NCI-H1092 treated with DMSO at 0.1 percent for 48 hours (cell line): ENCODE results near the gene GSK3A.
"Not testable (repeated sequence)": the region's sequence is repeated elsewhere in the genome, so short reads cannot be mapped to it uniquely, and the experiment has no call there.

Source experiments
- DNase-seq: peaks from one replicate; lab custom pipeline; 2025; lab: John Stamatoyannopoulos, UW

The GSK3A gene

GRCh38 chr19:42268142-42268703 lies 25.8 kb upstream of the GSK3A start:
- DNase-seq: peak; percentile 98

- DNase-seq: no peak
These were observed 25.3 kb upstream of the GSK3A start for GRCh38 chr19:42267644-42268141.

DNA sequence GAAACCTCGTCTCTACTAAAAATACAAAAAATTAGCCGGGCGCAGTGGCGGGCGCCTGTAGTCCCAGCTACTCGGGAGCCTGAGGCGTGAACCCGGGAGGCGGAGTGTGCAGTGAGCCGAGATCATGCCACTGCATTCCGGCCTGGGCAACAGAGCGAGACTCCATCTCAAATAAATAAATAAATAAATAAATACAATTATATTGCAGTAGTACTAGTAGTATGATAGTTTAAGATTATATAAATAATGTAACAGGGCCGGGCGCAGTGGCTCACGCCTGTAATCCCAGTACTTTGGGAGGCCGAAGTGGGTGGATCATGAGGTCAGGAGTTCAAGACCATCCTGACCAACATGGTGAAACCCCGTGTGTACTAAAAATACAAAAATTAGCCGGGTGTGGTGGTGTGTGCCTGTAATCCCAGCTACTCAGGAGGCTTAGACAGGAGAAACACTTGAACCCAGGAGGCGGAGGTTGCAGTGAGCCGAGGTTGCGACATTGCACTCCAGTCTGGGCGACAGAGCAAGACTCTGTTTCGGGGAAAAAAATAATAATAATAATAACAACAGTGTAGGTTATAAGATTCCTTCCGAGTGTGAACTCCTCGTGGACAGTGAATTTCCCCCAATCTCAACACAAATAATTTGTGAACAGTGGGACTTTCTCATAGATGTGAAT lies 24.7 kb upstream of the GSK3A start:
- DNase-seq: not testable (repeated sequence)

DNA sequence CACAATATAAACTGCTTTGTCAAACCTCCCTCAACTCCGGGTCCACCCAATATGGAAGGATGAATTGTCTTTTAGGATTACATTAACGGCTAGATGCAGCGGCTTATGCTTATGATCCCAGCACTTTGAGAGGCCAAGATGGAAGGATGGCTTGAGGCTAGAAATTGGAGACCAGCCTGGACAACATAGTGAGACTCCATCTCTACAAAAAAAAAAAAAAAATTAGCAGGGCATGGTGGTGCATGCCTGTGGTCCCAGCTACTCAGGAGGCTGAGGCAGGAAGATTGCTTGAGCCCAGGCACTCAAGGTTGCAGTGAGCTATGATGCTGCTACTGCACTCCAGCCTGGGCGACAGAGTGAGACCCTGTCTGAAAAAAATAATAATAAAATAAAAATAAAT lies 23.7 kb upstream of the GSK3A start:
- not testable (repeated sequence) for DNase-seq

- DNase-seq: no peak
These were observed 19.4 kb upstream of the GSK3A start for GRCh38 chr19:42261763-42262162.

DNA sequence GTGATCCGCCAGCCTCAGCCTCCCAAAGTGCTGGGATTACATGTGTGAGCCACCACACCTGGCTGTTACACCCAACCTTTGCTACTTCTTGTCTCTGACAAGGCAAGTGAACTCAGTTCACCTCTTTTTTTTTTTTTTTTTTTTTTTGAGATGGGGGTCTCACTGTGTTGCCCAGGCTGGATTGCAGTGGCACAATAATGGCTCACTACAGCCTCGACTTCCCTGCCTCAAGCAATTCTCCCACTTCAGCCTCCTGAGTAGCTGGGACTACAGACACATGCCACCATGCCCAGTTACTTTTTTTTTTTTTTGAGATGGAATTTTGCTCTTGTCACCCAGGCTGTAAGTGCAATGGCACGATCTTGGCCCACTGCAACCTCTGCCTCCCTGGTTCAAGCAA lies 15.4 kb upstream of the GSK3A start:
- not testable (repeated sequence) for DNase-seq

GRCh38 chr19:42255766-42256745 lies 13.7 kb upstream of the GSK3A start:
- DNase-seq: peak; percentile 19

DNA sequence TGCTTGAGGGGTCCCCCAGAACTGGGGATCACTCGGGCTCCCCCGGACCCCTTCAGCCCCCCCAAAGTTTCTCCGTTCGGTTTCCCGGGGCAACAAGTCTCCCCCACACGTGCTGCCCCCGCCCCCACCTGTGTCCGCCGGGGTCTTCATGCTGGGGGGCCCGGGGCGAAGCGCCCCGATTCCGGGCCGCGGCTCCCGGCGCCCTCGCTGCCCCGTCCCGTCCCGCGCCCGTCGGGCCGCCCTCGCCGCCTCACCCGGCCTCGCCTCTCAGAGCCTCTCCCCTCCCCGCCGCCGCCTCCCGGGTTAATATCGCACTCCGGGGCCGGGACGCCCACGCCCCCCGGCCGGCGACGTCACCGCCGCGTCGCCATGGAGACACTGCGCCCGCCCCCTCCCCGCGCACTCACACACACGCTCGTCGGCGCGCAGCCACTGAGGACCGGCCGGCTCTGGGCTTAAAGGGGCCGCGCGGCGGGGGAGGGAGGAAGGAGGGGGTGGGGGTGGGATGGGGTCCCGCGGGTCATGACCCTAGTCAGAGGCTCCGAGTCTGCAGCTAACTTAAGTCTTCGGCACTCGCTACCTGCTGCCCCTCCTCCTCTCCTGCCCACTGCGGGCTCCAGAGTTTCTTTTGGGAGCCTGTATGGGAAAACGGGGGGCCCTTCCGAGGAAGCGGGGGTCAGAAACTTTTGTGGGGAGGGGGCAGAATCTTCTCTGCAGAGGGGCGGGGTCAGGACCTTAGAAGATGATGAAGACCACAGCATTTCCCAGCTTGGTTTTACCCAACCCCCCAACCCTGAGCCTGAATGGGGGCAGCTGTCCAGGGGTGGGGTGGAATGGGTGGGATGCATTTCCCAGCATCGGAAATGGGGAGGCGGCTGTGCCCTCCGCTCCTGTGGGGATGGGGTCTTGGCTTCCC lies 12.7 kb upstream of the GSK3A start, which contains the start of gene ERF:
TSS of gene ERF (minus strand) at position 279 of the 916 bp plus-strand sequence. CDS start at position 150, 129 bp downstream.
- peak; percentile 64 for DNase-seq

DNA sequence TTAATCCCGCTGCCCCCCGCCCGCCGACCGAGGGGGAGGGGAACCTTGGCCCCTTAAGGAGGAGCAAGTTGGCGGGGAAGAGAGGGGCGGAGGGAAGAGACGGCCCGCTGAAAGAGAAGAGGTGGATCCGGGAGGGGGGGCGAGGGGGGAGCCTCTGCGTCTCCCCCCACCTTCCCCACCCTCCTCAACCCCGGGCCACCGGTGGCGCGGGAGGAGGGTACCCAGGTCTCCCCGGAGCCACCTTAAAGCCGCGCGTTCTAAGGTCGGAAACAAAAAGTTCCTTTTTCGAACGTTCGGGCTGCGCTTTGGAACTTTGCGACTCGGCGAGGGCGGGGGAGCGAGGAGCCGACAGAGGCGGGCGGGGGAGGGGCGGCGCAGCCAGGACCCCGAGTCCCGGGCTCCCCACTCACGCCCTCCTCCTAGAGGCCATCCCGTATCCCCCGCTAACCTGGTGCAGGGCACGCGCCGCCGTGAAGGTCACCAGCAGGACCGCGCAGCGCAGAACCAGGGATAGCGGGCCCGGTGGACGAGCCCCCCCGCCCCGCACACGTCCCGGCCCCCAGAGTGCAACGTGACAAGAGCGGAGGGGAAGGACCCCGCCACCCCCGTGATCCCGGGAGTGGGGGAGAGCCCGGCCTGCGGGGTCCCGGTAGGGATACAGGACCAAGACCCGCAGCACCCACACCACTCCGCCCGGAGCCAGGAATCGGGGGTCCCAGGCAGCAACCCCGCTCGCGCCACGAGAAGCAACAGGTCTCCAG lies 11.9 kb upstream of the GSK3A start:
- DNase-seq: no peak

DNA sequence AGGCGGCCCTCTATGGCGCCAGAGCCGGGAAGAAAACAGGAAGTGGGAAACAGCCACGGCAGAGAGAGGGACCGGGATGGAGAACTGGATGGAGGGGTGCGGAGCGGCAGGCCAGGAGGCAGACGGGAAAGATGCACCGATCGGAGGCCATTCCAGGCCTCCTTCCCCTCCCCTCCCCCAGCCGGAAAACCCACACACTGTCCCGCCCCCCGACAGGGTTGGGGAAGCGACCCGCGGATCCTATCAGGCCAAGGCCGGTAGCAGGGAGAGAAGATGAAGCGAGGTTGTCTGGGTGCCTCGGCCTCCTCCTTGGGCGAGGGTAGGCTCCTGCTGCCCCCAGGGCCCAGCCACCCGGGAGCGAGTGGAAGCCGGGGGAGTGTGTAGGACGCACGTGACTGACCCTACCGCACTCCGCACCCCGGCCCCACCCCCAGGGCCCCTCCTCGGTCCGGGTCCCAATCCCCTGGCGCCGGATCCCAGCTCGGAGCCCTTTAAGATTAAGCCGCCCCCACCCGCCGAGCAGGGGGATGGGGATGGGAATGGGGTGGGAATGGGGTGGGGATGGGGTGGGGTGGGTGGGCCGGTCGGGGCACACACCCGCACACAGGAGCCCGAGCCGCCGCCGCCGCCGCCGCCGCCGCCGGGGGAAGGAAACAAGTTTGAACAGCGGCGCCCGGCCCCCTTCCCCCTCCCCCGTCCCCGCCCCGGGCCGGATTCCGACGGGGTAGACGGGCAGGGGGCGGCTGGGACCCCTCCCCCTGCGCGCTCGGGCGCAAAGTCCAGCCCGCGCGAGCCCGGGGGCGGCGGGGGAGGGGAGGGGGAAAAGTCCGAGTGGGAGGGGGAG lies 11.1 kb upstream of the GSK3A start:
- DNase-seq: peak; percentile 5

DNA sequence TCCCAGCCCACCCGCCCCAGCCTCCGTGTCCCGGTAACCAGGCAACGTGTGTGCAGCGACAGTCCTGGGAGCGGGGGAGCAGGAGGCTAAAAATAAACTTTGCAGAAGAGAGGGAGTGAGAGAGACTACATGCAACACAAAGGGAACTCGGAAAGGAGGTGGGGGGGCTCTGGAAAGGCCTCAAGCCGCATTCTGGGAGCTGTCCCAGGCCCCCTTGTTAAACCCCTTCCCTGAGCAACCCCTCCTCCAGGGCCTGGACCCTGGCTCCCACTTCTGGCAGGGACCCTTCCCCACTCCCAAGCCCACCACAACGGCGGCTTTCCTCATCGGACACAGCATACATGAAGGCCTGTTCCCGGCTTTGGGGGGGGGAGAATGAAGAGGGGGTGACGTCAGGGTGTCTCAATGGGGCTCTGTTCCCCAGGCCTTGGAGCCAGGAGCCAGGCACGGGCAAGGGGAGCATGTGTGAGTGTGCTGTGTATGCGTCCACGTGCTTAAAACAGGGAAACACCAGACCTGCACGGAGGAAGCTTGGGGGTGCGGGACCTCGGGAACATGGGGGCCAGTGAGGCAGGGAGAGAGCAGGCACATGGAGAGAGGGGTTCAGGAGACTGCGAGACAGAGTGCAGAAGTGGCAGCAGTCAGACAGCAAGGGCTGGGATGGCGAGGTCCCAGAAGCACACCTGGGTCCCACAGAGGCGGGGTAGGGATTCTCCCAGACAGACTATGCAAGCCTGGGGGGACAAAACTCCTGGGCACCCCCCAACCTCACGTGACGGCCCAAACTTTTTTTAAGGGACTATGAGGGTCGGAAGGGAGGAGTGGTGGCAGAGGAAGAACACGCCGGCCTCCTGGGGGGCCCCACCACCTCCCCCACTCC lies 10.2 kb upstream of the GSK3A start:
- DNase-seq: no peak

DNA sequence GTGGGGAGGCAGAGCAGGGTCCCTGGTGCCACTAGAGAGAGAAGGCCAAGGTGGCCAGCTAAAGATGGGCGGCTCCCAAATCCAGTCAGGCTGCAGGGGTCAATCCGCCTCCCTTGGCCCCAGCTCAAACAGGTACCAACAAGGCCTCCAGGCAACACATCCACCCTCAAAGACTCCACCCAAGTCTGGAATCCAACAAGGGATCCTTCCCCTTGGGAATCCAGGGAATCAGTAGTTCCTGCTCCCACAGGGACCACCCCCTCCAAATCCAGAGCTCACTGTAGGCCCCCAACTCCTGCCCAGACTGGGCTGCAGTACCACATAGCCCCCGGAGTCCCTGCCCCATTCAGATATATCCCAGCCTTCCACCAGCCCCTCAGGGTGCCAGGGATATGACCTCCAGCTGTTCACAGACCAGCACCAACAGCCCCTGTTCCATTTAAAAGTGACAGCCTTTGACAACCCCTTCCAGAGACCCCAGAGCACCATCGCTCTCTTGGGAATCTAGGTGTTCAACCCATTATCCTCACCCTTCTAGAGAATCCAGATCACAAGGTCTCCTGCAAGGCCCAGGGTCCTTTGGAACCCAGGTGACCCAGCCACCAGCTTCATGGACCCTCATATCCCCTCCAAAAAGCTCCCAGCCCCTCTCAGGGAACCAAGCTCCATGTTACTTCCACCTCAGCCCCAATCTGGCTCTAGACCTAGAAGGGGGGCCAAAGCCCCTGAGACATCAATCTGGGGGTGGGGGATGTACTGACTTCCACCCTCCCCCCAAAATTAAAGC lies 9.4 kb upstream of the GSK3A start:
- DNase-seq: peak; percentile 11

- peak; percentile 56 for DNase-seq
These were observed 8.5 kb upstream of the GSK3A start for GRCh38 chr19:42250666-42251531.

DNA sequence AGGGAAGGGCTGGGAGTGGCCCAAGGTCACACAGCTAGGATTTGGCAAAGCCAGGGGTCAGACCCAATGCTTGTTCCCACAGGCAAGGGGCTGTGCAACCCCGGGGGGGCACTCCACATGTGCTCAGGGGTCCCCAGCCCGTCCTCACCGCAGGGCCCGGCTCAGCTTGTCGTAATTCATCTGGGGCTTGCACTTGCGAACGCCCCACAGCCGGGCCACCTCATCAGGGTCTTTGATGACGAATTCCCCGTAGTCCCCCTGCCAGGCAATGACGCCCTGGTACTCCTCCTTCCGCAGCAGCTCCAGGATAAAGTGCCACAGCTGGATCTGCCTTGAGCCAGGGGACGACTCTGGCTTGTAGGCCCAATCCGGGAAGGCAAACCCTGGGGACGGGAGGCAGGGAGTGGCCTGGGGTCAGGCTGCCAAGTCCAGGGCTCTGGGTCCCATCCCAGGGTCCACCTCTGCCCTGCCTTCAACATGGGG lies 7.8 kb upstream of the GSK3A start:
- DNase-seq: no peak

- DNase-seq: no peak
These were observed 7.4 kb upstream of the GSK3A start for GRCh38 chr19:42249769-42250168.

- no peak for DNase-seq
These were observed 6.8 kb upstream of the GSK3A start for GRCh38 chr19:42249149-42249750.
